Ishikawa (cell line): Measurements from ENCODE around the gene HYAL1.

Experiments
- CEBPB ChIP-seq: IDR thresholded peaks from 2 replicates; pipeline ENCODE4 v1.6.1; 2012
- CREB1 ChIP-seq: IDR thresholded peaks from 2 replicates; pipeline ENCODE4 v1.6.1; 2012; ENCODE audit warnings: low read depth
- EGR1 ChIP-seq: IDR thresholded peaks from 2 replicates; pipeline ENCODE4 v1.6.1; 2012
- EP300 ChIP-seq: IDR thresholded peaks from 2 replicates; pipeline ENCODE4 v1.6.1; 2012; ENCODE audit warnings: borderline replicate concordance
- FOXM1 ChIP-seq: IDR thresholded peaks from 2 replicates; pipeline ENCODE4 v1.6.1; 2012; ENCODE audit warnings: low read depth, borderline replicate concordance
- MAX ChIP-seq: IDR thresholded peaks from 2 replicates; pipeline ENCODE4 v1.6.1; 2012
- NFIC ChIP-seq: IDR thresholded peaks from 2 replicates; pipeline ENCODE4 v1.6.1; 2012
- RAD21 ChIP-seq: IDR thresholded peaks from 2 replicates; pipeline ENCODE4 v1.6.1; 2012; ENCODE audit warnings: low read depth
- REST ChIP-seq: IDR thresholded peaks from 2 replicates; pipeline ENCODE4 v1.6.1; 2012; ENCODE audit warnings: low read depth, mild to moderate bottlenecking
- TAF1 ChIP-seq: IDR thresholded peaks from 2 replicates; pipeline ENCODE4 v1.6.1; 2012; ENCODE audit warnings: low read depth, mild to moderate bottlenecking
- TCF12 ChIP-seq: IDR thresholded peaks from 2 replicates; pipeline ENCODE4 v1.6.1; 2012; ENCODE audit warnings: low read depth
- TEAD4 ChIP-seq: IDR thresholded peaks from 2 replicates; pipeline ENCODE4 v1.6.1; 2012
- USF1 ChIP-seq: IDR thresholded peaks from 2 replicates; pipeline ENCODE4 v1.6.1; 2012
- YY1 ChIP-seq: IDR thresholded peaks from 2 replicates; pipeline ENCODE4 v1.6.1; 2012; ENCODE audit warnings: low read depth
- ZBTB7A ChIP-seq: IDR thresholded peaks from 2 replicates; pipeline ENCODE4 v1.6.1; 2012; ENCODE audit warnings: low read depth

HYAL1 gene

GRCh38 chr3:50341537-50341936, 38.2 kb upstream of the HYAL1 start:
- no peak for TF ChIP-seq EP300
- no peak for TF ChIP-seq FOXM1
- no peak for TF ChIP-seq REST
- TF ChIP-seq TAF1, result no peak
- no peak for TF ChIP-seq RAD21
- no peak for TF ChIP-seq EGR1
- TF ChIP-seq TEAD4, result no peak
- no peak for TF ChIP-seq CREB1
- TF ChIP-seq USF1, result no peak
- TF ChIP-seq TCF12, result no peak
- no peak for TF ChIP-seq ZBTB7A
- no peak for TF ChIP-seq CEBPB

- TF ChIP-seq MAX (no peak), EGR1 (no peak), YY1 (no peak), TEAD4 (no peak), CEBPB (no peak), ZBTB7A (no peak), REST (no peak), EP300 (no peak), USF1 (no peak), CREB1 (no peak), TAF1 (no peak), TCF12 (no peak), RAD21 (no peak), NFIC (no peak), FOXM1 (no peak)
Observed at GRCh38 chr3:50340448-50341329, 37.3 kb upstream of the HYAL1 start, which contains the start of gene RASSF1. TSS of gene RASSF1 (minus strand) at chr3:50340836. CDS start at chr3:50340805, 31 bp downstream.

- no peak for TF ChIP-seq CEBPB
- no peak for TF ChIP-seq TEAD4
- no peak for TF ChIP-seq CREB1
- TF ChIP-seq RAD21, result no peak
- TF ChIP-seq USF1, result no peak
- TF ChIP-seq YY1, result no peak
Observed at GRCh38 chr3:50340147-50340447, 36.7 kb upstream of the HYAL1 start.

- TF ChIP-seq TAF1, result no peak
- TF ChIP-seq CREB1, result no peak
- TF ChIP-seq USF1, result no peak
- no peak for TF ChIP-seq YY1
- TF ChIP-seq NFIC, result no peak
- no peak for TF ChIP-seq EP300
- TF ChIP-seq MAX, result no peak
- no peak for TF ChIP-seq EGR1
- no peak for TF ChIP-seq REST
- TF ChIP-seq TCF12, result no peak
Observed at GRCh38 chr3:50339485-50340146, 36.2 kb upstream of the HYAL1 start.
